ENCODE data around the gene GALNT4.
A peak's percentile ranks its signal among the peaks of the same experiment; 100 is the strongest.

The GALNT4 gene

DNA sequence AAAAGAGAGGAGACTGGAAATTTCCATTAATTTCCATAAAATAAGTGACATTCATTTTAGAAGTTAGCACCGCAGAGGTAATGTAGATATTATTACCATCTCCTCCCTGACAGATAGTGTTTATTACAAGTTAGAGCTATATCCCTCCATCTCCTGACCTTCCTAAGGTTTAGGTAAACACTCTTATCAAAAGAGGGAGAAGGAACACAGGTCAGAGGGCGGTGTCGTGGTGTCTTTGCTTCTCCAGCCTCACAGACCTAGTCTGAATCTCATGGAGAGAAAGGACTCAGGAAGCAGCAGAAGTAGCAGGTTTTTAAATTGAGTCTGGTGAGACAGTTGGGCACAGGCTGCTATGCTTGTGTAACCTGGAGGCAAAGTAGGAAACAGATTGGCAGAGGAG, 12.8 kb upstream of the GALNT4 start:
- no peak for DNase-seq (ENCODE audit: low read depth in 3 of 3, low spot score in 1 of 3)

DNA sequence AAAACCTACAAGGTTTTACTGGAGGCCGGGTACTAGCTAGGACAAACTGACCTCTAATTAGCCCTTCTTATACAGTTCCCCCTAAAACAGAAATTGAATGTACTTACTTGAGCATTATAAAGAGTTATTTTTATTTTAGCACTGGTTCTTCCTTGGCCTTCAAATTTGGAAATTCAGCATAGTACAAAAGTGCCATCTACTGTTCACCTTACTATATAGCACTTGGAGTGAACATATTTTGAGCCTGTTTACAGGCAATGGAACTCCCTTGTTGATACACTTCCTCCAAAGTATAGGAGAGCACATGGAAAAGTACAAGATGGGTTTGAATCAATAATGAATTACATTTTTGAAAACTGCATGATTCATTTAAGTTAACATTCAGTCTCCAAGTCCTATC, 5.1 kb upstream of the GALNT4 start:
- DNase-seq (ENCODE audit: low read depth in 3 of 3, low spot score in 1 of 3) = no peak

GRCh38 chr12:89528434-89528833, 3.8 kb upstream of the GALNT4 start:
- no peak for DNase-seq (ENCODE audit: low read depth in 3 of 3, low spot score in 1 of 3)

DNA sequence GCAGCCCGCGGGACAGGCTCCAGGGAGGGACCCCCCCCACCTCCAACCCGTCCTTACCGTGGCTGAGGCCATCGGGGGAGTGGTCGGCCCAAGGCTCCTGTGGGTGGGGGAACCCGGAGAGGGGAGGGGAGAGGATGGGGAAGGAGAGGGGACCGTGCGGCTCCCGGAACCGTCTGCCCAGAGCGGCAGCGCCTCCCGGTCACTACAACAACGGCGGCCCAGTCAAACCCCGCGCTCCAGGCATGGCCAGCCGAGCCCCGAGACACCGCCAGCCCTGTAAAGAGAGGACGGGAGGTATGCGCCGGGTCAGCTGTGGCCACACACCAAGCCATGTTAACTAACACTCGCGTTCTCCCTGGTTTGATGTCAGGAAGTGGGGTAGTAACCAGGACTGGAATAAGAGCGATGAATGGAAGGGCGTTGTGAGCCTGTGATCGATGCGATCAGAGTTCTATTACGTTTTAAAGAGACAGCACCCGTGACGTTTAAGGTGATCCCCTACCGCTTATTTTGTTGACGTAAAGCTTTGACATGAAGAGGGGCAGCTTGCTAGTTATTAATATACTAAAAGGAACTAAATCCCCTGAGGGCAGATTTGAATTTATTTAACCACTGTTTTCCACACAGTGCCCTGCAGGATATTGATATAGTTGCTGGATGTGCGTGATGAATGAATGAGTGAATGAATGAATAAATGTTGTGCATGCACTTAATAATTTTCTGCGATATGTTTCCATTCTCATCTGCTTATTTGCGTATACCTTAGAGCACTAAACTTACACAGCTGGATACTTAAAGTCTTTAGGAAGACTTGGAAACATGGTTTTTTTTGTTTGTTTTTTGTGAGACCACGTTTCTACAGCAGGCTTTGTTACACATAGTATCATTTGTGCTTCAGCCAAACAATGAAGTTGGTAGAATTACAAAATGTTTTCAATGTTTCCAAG, 1.5 kb upstream of the GALNT4 start, which contains the start of gene POC1B:
Gene POC1B (minus strand): TSS at position 224 of the 947 bp plus-strand sequence. CDS start 152 bp downstream, at position 72.
- DNase-seq (ENCODE audit: low read depth in 3 of 3, low spot score in 1 of 3) = peak; percentile 12 to 61 (median 22)

DNA sequence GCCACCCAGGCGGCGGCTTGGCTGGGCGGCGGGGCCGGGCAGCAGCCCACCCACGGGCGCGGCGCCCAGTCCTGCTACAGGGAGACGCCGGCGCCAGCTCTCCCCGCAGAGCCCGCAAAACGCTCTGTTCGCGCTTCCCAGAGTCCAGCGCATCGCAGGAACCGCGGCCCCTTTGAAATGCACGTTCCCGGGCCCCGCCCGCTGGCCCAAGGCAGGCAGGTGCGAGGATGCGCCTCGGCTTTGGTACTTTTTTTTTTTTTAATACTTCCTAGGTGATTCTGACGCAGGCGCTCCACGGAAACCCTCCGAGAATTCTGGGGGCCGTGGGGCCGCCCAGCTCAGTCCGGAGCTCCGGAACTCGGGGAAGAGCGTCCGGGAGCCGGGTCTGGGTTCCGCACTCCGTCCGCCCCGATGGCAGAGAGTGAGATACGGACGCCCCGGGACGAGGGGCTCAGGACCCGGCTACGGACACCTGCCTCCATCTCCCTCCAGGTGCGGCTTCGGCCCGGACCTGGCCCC, 768 bp upstream of the GALNT4 start:
- peak in 2 of 3 donors; percentile 5 to 32 for DNase-seq (ENCODE audit: low read depth in 3 of 3, low spot score in 1 of 3)

GRCh38 chr12:89523843-89524540, 604 bp downstream of the GALNT4 start:
- DNase-seq (ENCODE audit: low read depth in 3 of 3, low spot score in 1 of 3) = no peak

DNA sequence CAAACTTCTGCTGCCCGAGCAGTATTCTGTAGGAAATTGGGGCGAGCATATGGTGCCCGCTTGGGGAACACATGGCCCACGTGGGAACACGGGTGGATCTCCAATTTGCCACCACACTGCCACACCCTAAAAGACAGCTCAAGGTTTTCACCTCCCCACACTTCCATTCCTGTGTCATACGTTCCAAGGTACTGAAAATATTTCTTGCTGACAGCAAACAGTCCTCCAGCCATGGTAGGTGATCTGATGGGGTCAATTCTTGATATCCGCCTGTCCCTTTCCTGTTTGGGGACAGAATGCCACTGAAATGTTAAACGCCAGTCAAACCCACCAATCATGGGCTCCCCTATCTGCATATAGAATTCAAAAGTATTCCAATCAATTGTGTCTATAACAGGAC, 1.2 kb downstream of the GALNT4 start:
- no peak for DNase-seq (ENCODE audit: low read depth in 3 of 3, low spot score in 1 of 3)

GRCh38 chr12:89521364-89522223, 3.0 kb downstream of the GALNT4 start:
- DNase-seq (ENCODE audit: low read depth in 3 of 3, low spot score in 1 of 3) = no peak

DNA sequence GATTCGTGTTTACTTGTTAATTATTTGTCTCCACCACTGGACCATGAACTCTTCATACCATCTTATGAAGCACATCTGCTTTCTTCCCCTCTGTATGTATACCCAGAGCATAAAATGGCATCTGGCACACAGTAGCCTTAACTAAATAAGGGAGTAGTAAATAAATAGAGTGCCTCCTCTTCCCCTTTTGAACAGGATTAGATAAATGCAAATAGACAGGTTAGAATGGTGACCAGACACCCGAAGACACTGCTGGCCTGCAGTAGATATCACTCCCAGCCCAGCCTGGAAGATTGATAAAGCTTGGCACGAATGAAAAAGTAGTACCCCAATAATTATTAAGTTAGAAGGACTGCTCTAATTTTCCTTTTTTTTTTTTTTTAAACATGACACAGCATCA, 6.9 kb downstream of the GALNT4 start:
- DNase-seq (ENCODE audit: low read depth in 3 of 3, low spot score in 1 of 3) = no peak

DNA sequence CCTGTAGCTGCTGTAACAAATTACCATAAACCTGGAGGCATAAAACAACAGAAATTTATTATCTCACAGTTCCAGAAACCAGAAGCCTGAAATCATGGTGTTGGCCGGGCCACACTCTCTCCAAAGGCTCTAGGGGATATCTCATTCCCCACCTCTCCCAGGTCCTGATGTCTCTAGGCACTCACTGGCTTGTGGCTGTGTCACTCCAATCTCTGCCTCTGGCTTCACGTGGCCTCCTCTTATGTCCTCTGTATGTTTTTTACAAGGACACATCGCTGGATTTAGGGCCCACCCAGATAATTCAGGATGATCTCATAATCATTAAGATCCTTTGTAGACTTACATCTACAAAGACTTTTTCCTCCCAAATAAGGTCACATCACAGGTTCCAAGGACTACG, 8.0 kb downstream of the GALNT4 start:
- no peak for DNase-seq (ENCODE audit: low read depth in 3 of 3, low spot score in 1 of 3)

- no peak for DNase-seq (ENCODE audit: low read depth in 3 of 3, low spot score in 1 of 3)
Measured at GRCh38 chr12:89514751-89515150, 9.8 kb downstream of the GALNT4 start.

DNA sequence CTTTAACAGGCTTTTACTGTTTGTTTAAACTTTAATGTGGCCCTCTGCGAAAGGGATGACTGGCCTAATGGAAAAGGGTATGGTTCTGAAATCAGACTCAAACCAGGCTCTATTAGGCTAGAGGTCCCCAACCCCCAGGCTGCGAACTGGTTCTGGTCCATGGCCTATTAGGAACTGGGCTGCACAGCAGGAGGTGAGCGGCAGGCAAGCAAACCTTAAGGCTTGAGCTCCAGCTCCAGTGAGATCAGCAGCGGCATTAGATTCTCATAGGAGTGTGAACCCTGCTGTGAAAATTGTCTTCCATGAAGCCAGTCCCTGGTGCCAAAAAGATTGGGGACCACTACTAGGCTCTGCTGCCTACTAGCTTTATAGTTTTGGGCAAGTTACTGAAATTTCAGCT, 11.1 kb downstream of the GALNT4 start:
- no peak for DNase-seq (ENCODE audit: low read depth in 3 of 3, low spot score in 1 of 3)

DNA sequence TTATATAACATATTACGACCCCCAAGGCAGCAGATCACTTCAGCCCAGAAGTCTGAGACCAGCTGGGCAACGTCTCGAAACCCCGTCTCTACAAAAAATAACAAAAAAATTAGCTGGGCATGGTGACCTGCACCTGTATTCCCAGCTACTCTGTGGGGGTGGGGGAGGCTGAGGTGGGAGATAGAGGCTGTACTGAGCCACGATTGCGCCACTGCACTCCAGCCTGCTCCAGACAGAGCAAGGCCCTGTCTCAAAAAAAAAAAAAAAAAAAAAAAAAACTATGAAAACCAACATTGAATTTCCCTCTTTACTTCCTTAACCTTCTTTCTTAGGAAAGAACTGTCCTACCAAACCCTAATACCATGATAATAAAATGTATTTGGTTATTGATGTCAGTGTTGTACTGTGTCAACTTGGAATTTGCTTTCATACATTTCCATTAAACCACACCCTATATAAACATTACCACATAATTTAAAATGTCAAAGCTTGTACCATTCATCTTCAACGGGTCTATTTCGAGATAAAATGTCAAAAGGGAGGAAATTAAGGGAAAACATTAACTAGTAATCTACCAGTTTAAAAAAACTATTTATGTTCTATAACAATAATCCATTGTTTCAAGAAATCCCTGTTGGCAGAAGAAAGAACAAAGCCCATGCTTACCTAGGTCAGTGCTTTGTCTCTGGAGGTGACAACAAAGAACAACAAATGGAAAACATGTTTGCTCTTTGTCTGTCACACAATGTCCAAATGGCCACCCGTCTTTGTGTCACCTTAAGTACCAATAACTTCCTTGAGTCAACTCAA, 17.4 kb downstream of the GALNT4 start:
- no peak for DNase-seq (ENCODE audit: low read depth in 3 of 3, low spot score in 1 of 3)

GRCh38 chr12:89506050-89506449, 18.5 kb downstream of the GALNT4 start:
- DNase-seq (ENCODE audit: low read depth in 3 of 3, low spot score in 1 of 3) = no peak

- no peak for DNase-seq (ENCODE audit: low read depth in 3 of 3, low spot score in 1 of 3)
Measured at GRCh38 chr12:89504560-89505346, 19.8 kb downstream of the GALNT4 start.

- DNase-seq (ENCODE audit: low read depth in 3 of 3, low spot score in 1 of 3) = no peak
Measured at GRCh38 chr12:89501793-89502192, 22.8 kb downstream of the GALNT4 start.

- DNase-seq (ENCODE audit: low read depth in 3 of 3, low spot score in 1 of 3) = no peak
Measured at GRCh38 chr12:89499857-89500256, 24.7 kb downstream of the GALNT4 start.

DNA sequence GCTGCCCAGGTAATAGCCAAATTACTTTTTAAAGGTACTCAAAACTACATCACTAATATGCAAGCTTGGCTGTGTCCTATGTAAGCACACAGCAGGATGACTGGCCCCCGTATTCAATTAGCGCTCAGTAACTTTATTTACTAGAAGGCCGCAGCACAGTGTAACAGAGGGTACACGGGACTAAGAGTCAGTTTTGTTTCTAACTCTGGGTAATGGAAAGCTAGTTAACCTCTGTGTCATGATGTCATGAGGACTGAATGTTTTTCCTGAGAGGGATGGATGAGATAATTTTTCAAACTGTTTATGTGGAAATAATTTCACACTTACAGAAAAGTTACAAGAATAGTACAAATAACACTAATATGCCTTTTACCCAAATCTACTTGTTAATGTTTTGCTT, 27.1 kb downstream of the GALNT4 start:
- no peak for DNase-seq (ENCODE audit: low read depth in 3 of 3, low spot score in 1 of 3)

DNA sequence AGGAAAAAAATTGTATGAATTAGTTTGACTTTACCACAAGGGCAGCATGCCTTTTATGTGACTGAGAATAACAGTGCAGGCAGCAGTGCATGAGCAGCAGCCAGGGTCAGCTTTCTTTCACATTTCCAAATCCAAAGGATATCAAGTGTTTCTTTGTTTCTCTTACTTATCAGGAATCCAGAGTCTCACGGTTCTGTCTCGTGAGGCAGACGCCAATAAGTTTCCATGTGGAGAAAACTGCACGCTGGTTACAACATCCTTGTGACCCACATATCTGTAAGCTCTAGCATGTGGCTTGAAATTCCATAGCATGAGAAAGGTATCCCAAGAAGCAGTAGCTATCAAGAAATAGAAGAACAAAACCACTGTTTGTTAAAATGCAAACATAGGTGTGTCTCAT, 27.6 kb downstream of the GALNT4 start:
- DNase-seq (ENCODE audit: low read depth in 3 of 3, low spot score in 1 of 3) = no peak

Data from stimulated activated CD4-positive, alpha-beta T cell treated with anti-CD3 and anti-CD28 coated beads, TNF-alpha, amount 100 ng/mL, for 1 hour (primary cell).